ENCODE data around the gene MEIS1.

Gene MEIS1

DNA sequence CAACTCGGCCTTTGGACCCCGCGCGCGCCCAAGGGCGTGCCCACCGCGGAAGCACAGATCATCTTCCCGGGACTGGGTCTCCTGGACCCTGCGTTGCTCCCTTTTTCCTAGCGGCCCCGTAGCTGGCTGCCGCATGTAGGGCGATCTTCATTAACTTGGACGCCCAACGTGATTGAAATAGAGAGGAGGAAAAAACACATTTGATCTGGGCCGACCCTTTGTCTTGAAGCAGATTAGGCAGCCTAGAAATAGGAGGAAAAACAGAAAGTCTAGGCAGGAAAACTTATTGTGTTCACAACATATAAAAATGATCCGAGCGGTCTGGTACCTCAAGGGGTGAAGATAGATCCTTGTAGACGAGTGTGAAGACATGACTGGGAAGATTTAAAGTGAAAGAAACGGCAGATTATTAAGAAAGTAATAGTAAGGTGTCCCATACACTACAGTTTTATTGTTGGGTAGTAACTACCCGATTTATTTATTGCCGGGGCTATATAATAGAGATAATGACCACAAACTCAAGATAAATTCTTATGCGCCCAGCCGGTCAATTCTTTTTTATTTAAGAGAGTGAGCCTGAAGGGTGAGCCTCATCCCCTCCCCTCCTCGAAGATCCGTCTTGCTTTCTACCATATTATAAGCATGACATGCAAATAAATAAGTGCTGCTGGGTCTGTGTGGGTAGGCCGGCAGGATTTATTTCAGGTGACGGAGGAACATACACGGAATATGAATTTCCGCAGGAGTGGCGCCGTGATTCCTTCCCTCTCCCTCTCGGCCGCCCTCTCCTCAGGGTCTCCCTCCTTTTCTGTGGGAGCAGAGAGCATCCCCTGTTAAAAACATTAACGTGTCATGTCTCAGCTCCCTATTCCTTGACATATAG is 147.4 kb downstream of the MEIS1 start:
- DNase-seq: no peak

DNA sequence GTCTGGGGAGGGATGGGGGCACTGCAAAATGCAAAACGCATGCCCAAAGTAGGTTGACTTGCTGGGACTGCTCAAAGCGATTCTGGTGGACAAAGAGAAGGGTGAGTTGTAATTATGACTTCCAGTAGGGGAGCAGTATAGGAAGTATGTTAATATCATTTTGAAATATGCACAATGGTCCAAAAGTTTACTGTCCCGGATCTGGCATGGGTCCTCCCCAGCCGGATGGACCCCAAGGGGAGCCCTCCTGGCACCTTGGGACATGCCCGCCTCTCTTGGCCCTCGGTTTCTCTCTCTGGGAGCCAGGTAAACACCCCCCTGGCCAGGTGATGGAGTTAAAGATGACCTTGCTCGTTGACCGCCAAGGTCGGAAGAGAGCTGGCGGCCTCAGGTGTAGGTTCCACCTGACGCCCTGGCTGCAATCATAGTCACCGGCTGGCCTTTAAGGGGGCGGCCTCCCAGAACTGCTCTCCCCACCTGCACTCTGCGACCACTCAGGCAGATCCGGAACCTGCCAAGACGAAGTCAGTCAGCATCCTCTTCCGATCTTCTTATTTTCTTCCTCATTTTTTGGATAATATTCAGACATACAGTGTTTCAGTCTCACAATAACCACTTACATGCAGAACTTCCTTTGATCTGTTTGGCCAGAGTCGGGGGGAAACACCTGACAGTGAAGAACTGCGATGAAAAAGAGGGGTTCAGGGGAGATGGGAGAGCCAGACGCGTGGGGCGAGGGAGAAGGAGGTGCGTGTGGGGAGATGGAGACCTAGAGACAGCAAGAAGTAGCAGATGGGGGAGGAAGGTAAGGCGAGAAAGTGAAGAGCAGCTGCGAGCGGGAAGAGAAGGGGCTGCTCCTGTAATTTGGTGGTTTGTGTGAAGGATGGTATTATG is 148.3 kb downstream of the MEIS1 start:
- DNase-seq: no peak

DNA sequence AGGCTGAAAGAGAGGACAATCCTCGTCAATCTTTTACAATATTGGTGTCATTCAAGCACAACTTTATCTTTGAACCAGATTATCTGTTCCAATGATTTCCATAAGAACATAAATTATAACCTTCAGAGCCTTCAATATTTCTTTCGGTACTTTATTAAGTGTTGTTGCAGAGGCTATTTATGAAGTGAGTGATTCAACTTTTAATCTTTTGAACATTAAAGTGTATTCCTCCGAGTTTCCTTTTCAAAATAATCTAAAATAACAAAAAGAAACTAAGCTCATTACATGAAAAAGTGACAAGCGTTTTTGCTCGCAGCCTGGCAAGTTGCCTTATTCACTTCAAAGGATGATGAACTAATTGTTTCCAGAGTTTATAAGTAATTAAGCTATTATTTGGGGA is 149.0 kb downstream of the MEIS1 start:
- no peak for DNase-seq

DNA sequence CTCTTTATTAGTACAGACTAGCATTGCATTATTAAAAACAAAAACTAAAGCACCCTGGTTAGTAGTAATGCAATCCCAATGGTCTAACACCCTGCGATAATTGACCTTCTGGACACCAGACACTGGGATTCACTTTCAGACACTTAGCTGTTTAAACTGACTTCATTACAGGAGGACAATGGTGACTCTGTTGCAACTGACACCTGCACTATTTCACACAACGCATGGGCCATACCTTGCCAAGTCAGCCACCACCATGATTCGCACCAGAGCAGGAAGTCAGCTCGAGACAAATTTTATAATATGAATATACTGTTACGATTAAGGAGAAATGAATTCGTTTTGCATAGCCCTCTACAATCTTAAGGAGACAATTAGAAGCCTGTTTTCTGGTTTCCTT is 150.7 kb downstream of the MEIS1 start:
- DNase-seq: peak in 1 of 3 experiments; percentile 13

DNA sequence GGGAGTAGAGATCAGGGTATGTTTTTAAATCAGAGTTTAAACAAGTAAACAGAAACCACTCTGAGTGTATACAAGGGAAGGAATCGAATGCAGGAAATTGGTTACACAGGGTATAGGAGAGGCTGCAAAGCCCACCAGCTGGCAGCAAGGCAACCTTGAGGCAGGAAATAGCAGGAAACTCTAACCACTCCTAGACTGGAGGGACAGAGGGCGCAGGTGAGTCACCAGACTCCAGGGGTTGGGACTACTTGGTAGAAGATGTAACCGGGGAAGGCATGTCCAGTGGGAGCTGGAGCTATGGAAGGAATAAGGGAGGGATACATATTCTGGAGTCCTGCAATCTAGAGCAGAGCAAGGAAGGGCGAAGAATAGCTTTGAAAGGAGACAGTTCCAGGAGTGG is 152.3 kb downstream of the MEIS1 start:
- peak in 1 of 3 experiments; percentile 46 for DNase-seq

DNA sequence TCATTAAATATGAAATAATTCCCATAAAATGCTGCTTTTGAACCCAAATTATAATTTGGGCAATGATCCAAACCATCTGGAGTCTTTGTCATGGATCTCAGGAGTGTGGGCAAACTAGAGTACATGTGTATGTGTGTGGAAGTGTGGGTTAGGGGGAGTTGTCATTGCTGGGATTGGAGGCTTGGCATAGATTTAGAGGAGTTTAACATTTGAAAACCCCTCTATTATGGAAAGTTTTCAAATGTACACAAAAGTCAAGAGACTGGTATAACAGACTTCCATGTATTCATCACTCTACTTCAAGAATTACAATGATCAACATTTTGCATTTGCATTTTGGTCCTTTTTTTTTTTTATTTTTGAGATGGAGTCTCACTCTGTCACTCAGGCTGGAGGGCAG is 159.1 kb downstream of the MEIS1 start:
- no peak for DNase-seq

DNA sequence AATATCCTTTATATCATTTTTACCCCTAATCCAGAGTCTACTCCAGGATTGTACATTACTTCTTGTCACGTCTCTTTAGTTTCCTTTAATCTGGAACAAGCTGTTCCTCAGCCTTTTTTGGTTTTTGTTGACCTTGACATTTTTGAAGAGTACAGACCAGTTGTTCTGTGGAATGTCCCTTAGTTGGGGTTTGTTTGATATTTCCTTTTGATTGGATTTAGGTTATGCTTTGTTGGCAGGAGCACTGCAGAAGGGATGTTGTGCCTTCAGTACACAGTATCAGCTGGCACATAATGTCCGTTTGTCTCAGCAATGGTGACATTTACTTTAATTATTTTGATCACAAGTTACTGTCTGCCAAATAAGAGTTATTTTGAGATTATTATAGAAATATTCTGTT is 160.6 kb downstream of the MEIS1 start:
- DNase-seq: no peak

DNA sequence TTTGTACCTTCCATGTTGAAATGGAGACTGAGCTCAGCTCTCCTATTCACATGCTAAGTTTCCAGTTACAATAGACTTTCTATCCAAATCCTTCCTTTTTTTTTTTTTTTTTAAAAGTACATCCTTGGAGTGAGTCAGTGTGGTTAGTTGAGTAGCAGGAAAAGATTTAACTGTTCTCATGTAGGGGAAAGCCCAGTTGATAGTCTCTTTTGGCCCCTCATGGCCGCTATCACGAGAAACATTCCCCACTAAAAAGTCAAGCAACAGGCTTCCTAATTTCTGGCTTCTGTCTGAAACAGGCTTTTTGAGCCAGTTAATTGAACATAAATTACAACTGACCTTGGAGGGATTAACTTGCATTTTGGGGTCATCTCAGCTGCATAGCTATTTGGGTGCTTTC is 161.3 kb downstream of the MEIS1 start:
- DNase-seq: no peak

DNA sequence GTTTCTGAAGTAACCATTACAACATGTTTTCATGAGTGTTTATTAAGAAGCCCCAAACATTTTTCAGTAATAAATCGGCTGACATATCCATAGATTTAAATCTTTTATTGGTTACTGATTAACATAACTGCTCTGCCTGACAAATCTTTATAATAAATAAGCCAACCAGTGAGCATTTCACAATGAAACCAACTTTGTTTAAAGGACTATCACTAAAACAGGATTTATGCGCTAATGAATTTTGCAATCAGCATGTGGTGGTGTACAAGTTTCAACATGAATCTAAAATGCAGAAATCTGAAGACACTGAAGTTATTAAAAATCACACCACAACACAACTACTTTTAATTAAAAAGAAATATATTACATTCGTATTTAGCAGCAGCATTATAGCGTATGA is 166.7 kb downstream of the MEIS1 start:
- no peak for DNase-seq

DNA sequence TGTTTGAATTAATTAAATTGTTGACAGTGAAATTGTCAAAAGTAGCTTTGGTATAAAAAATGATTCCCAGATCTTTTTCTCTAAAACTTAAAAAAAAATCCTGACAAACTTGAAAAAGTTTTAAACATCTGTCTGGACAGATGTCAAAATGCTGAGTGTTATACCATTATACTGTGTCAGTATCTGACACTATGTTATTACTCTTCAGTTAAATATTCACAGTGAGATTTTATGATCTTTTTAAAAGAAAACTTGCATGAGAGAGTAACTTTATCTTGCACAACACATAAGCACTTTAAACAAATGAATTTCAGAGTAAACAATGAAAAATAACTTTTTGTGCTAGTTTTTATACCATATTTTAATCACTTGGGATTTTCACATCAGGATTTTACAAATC is 167.4 kb downstream of the MEIS1 start:
- no peak for DNase-seq

DNA sequence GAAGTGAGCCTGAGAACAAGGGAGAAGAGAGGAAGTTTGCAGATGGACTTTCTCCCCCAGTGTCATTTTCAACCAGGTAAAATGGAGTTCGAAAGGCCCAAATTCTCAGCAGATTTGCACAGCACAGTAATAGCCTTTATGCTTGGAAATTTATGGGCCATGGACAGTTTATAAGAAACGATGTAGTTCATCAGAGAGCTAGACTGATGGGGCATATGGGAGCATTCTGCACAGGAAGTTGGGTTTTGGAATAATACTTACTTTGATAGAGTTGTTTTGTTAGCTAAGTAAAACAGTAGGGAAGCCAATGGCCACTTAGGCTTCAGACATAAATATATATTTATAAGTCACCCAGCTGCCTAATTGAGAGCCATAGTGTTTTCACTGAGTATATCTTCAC is 169.4 kb downstream of the MEIS1 start:
- no peak for DNase-seq

DNA sequence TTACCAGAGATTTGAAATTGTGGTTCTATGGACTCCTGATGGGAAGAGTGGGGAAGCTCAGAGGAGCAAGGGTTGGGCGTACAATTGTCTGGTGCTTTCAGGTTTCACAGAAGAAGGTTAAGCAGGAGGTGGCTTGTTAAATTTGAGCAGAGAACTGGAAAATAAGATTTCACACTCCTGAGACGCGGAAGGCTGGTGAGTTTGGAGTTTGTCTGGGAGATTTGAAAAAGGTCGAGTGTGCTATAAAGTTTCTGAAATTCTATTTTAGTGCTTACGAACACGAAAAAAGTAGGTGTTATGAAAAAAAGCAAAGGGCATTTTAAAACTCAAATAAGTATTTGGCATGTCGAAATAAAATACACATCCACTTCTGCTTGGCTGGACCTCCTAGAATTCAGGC is 170.1 kb downstream of the MEIS1 start:
- no peak for DNase-seq

DNA sequence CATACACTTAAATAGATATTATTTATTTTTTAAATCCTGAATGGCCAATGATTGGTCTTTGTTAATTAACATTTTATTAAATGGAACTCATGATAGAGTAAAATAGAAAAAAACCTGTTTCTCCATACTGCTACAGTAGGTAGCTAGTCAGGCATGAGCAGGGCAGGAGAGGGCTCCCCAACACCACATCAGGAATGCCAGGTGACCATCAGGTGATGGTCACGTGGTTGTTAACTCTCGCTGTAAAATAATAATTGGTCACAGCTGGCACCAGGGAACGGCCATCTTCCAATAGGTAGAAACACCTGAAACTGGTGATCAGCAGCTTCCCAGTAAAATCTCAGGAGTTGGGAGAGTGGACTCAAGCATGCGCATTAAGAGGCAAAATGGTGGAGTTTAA is 172.2 kb downstream of the MEIS1 start:
- DNase-seq: peak in 1 of 3 experiments; percentile 14

Measured in NCI-H1417 (cell line).